ENCODE measurements around the gene SEMA3B. TPM values are rescaled to one million over a fixed set of nuclear protein-coding genes. Genes with fewer than 3 reads are reported as not detected.
A peak's percentile ranks its signal among the peaks of the same experiment; 100 is the strongest.

Gene SEMA3B
- total and polyA plus RNA-seq, 9 of the 15 experiments (the other 6 are each of a cell fraction or from before 2014, with no cell fraction given) = 0.03 to 1.8 (median 0.55) TPM; not detected in 1

GRCh38 chr3:50229490-50229889 lies 39.5 kb upstream of the SEMA3B start:
- no peaks in the 10 kb centered on the region for H3K27me3 ChIP-seq (ENCODE audit: control insufficient read depth in 2 of 2, insufficient read depth in 2 of 2, low read length in 2 of 2)
- no peak for ATAC-seq
- intact Hi-C loops (cut with micrococcal nuclease) = no loop called here
- POLR2A ChIA-PET = interaction anchor here (0.6 to 1.4 kb wide), 2 partner anchors 12 to 115 kb away, joined by 3 to 4 read pairs; no protein-coding TSS in a partner anchor
- no peaks in the 10 kb centered on the region for H3K36me3 ChIP-seq (ENCODE audit: control insufficient read depth, insufficient read depth, low read length)
- no peak overlapping the region for H3K4me2 ChIP-seq (ENCODE audit: insufficient read depth, low read length)
- H3K4me1 ChIP-seq (replicated peaks in 1 of 2; ENCODE audit: control insufficient read depth in 2 of 2, insufficient read depth in 2 of 2, low read length in 2 of 2) = peaks cover 21 to 54% of the 10 kb centered on the region in 2 experiments
- 86% methylated on average over 3 of the region's 3 CpGs for WGBS (ENCODE audit: insufficient coverage, low coverage, missing lambda C conversion rate)
- in situ Hi-C loops (cut with MboI) = loop anchor here (5.0 kb wide), 2 partner anchors 37 to 43 kb away; partner anchors contain the start of gene GNAT1
- H3K4me3 ChIP-seq = no peak overlapping the region
- FAIRE-seq = no peak
- CTCF ChIA-PET (ENCODE audit: low intra/inter-chr PET ratio) = no interaction called here
- no peaks in the 10 kb centered on the region for H4K20me1 ChIP-seq (replicated peaks; ENCODE audit: control insufficient read depth, insufficient read depth, low read length)
- H3K27ac ChIP-seq (ENCODE audit: extremely low read depth, low read depth, low read length) = no peak overlapping the region
- TF ChIP-seq MTF1 (CRISPR knock-in tag; IDR thresholded peaks at IDR 0.05; ENCODE audit: borderline replicate concordance) = no peak
- no peak for TF ChIP-seq EGR1 (conservative IDR thresholded peaks at IDR 0.05)
- TF ChIP-seq ZNF655 (CRISPR knock-in tag; IDR thresholded peaks at IDR 0.05) = no peak
- no peak for TF ChIP-seq FOXO4 (CRISPR knock-in tag; IDR thresholded peaks at IDR 0.05)
- TF ChIP-seq TAF15 (IDR thresholded peaks at IDR 0.05; ENCODE audit: low read depth, low read length) = no peak
- H3K9me3 ChIP-seq (replicated peaks; ENCODE audit: control insufficient read depth, insufficient read depth, low read depth, low read length) = no peaks in the 10 kb centered on the region
- no peak for DNase-seq (ENCODE audit: extremely low read depth in 1 of 4, low spot score in 3 of 4)
- BruUV-seq (replicated peaks) = no TSS peak
- H3K9ac ChIP-seq (ENCODE audit: insufficient read depth in 1 of 2, low read depth in 2 of 2, low read length in 2 of 2) = peak overlapping the region in 1 of 2 experiments; percentile 43; a peak in 1 of 4 replicates
- H3K9me1 ChIP-seq (ENCODE audit: control insufficient read depth, insufficient read depth, low read length) = no peaks in the 10 kb centered on the region
- no peaks in the 10 kb centered on the region for H3K79me2 ChIP-seq (ENCODE audit: control insufficient read depth, insufficient read depth, low read length)
- H2AFZ ChIP-seq (ENCODE audit: low read depth, low read length) = no peak overlapping the region
